IMR-90 (cell line): ENCODE measurements around the gene JPT1. TPM values are rescaled to one million over a fixed set of nuclear protein-coding genes. Genes with fewer than 3 reads are reported as not detected.
"Not testable (repeated sequence)": the region's sequence is repeated elsewhere in the genome, so short reads cannot be mapped to it uniquely, and the experiment has no call there.

Experiments used
- ATAC-seq: fragments of 200-7000 bp; cut with Tn5 transposase; 2 replicates; pipeline ENCODE4 v1.9.1; 2020; ENCODE audit warnings: low read depth, mild to moderate bottlenecking, moderate library complexity
- BruUV-seq: library from RNA; stranded (reverse); fragments of 400-500 nt; replicated peaks from 2 replicates; lab custom pipeline; 2021; lab: Mats Ljungman, UMichigan
- CTCF ChIA-PET: fragments of 300-600 bp; formaldehyde crosslinking; extraction: SDS; loops from one replicate; lab custom pipeline; 2021; ENCODE audit warnings: antibody characterized with exemption; lab: Yijun Ruan, JAX
- POLR2A ChIA-PET: fragments of 300-600 bp; sonication (Branson Sonifier 250); formaldehyde crosslinking; loops from one replicate; lab custom pipeline; 2022; ENCODE audit warnings: antibody characterized with exemption; ENCODE audit not compliant: unreplicated experiment; lab: Charles Lee
- DNase-seq: peaks from one replicate; pipeline ENCODE4 v3.0.0; 2013
- H2AFZ ChIP-seq: replicated peaks from 2 replicates; pipeline ENCODE3; 2013; ENCODE audit warnings: low read length, mild to moderate bottlenecking; ENCODE audit not compliant: poor library complexity
- H2AK5ac ChIP-seq: 2 replicates; pipeline ENCODE4 v1.6.1; 2013; ENCODE audit warnings: low read depth, low read length, inconsistent platforms
- H2AK9ac ChIP-seq: replicated peaks from 2 replicates; pipeline ENCODE3; 2013; ENCODE audit warnings: mild to moderate bottlenecking, low read depth, low read length, moderate library complexity; ENCODE audit not compliant: poor library complexity
- H2BK120ac ChIP-seq: 2 replicates; pipeline ENCODE4 v1.6.1; 2013; ENCODE audit warnings: low read depth, low read length, inconsistent platforms
- H2BK15ac ChIP-seq: 3 replicates; pipeline ENCODE4 v1.6.1; 2013; ENCODE audit warnings: low read depth, low read length, inconsistent platforms
- H2BK20ac ChIP-seq: 2 replicates; pipeline ENCODE4 v1.6.1; 2013; ENCODE audit warnings: low read depth, mild to moderate bottlenecking, inconsistent platforms, low read length, moderate library complexity
- H2BK5ac ChIP-seq: 2 replicates; pipeline ENCODE4 v1.6.1; 2013; ENCODE audit warnings: mild to moderate bottlenecking, low read depth, low read length, inconsistent platforms; ENCODE audit not compliant: poor library complexity, severe bottlenecking
- H3K14ac ChIP-seq: replicated peaks from 2 replicates; pipeline ENCODE4 v1.6.1; 2013; ENCODE audit warnings: low read depth, low read length, inconsistent platforms
- H3K18ac ChIP-seq: 2 replicates; pipeline ENCODE4 v1.6.1; 2013; ENCODE audit warnings: low read depth, low read length, control low read depth
- H3K23ac ChIP-seq: 2 replicates; pipeline ENCODE4 v1.6.1; 2013; ENCODE audit warnings: low read depth, low read length, inconsistent platforms
- H3K27ac ChIP-seq: 2 replicates; pipeline ENCODE4 v1.5.1; 2013; ENCODE audit warnings: mild to moderate bottlenecking, control low read depth, low read length; ENCODE audit not compliant: insufficient read depth
- H3K27me3 ChIP-seq: 2 replicates; pipeline ENCODE4 v1.6.1; 2013; ENCODE audit warnings: low read length; ENCODE audit not compliant: control insufficient read depth, insufficient read depth
- H3K36me3 ChIP-seq: 2 replicates; pipeline ENCODE4 v1.6.1; 2013; ENCODE audit warnings: low read length, mixed read lengths; ENCODE audit not compliant: control insufficient read depth, insufficient read depth
- H3K4ac ChIP-seq: 2 replicates; pipeline ENCODE4 v1.6.1; 2013; ENCODE audit warnings: low read depth, low read length, inconsistent platforms
- H3K4me1 ChIP-seq: 2 replicates; pipeline ENCODE4 v1.6.1; 2013; ENCODE audit warnings: low read length, mixed read lengths; ENCODE audit not compliant: control insufficient read depth, insufficient read depth
- H3K4me2 ChIP-seq: 2 replicates; pipeline ENCODE4 v1.6.1; 2013; ENCODE audit warnings: low read depth, mild to moderate bottlenecking, control low read depth, low read length, moderate library complexity
- H3K4me3 ChIP-seq: 2 replicates; pipeline ENCODE4 v1.5.1; 2013; ENCODE audit warnings: low read depth, mild to moderate bottlenecking, control low read depth, low read length, moderate library complexity; ENCODE audit not compliant: insufficient read depth
- H3K56ac ChIP-seq: 2 replicates; pipeline ENCODE4 v1.6.1; 2013; ENCODE audit warnings: low read length, inconsistent platforms; ENCODE audit not compliant: insufficient read depth; ENCODE audit errors: extremely low read depth
- H3K79me1 ChIP-seq, 2 experiments: 2 replicates each; pipeline ENCODE4 v1.6.1; 2013; ENCODE audit warnings: low read length in 2 of 2, inconsistent platforms in 1 of 2, low read depth in 1 of 2
- H3K9ac ChIP-seq: 2 replicates; pipeline ENCODE4 v1.6.1; 2013; ENCODE audit warnings: low read depth, low read length, control low read depth
- H3K9me1 ChIP-seq: 2 replicates; pipeline ENCODE4 v1.6.1; 2013; ENCODE audit warnings: low read length, inconsistent platforms; ENCODE audit not compliant: insufficient read depth
- H3K9me3 ChIP-seq: 2 replicates; pipeline ENCODE4 v1.6.1; 2013; ENCODE audit warnings: low read length; ENCODE audit not compliant: control insufficient read depth, insufficient read depth
- H4K20me1 ChIP-seq: 2 replicates; pipeline ENCODE4 v1.6.1; 2013; ENCODE audit warnings: low read length, inconsistent platforms; ENCODE audit not compliant: insufficient read depth
- H4K5ac ChIP-seq: 2 replicates; pipeline ENCODE4 v1.6.1; 2013; ENCODE audit warnings: mild to moderate bottlenecking, low read depth, low read length, control low read depth
- H4K8ac ChIP-seq, 2 experiments: 2 replicates each; pipeline ENCODE4 v1.6.1; 2013; ENCODE audit warnings: low read depth in 2 of 2, low read length in 2 of 2, control low read depth in 1 of 2, inconsistent platforms in 1 of 2
- H4K91ac ChIP-seq: 2 replicates; pipeline ENCODE4 v1.6.1; 2013; ENCODE audit warnings: low read depth, low read length, inconsistent platforms; ENCODE audit not compliant: insufficient read depth
- WGBS, 2 experiments: methylation state at CpG; one replicate each; pipeline versions ENCODE4 v1.1.5 to v1.1.7; 2013; ENCODE audit warnings: missing lambda C conversion rate in 2 of 2; ENCODE audit not compliant: insufficient read length in 1 of 2; ENCODE audit errors: extremely low coverage in 2 of 2; 5-methylcytosine and 5-hydroxymethylcytosine counted together
- dilution Hi-C: fragments of 300-500 bp; cut with HindIII; formaldehyde crosslinking; loops from one replicate; pipeline ENCODE4 v1.14.3; 2018; ENCODE audit warnings: low sequenced_read_pairs; ENCODE audit not compliant: unreplicated experiment
- in situ Hi-C: fragments of 300-500 bp; cut with MboI; formaldehyde crosslinking; loops from 3 replicates; pipeline ENCODE4 v1.14.3; 2019; ENCODE audit warnings: low sequenced_read_pairs, inconsistent platforms, mixed read lengths
- intact Hi-C: fragments of 100-400 bp; cut with micrococcal nuclease; formaldehyde crosslinking; loops from 2 replicates; pipeline ENCODE4 v1.10.0; 2022
- polyA plus RNA-seq, 3 experiments: library from polyadenylated mRNA; depleted of rRNA; stranded (reverse); fragments of >200 nt; gene quantifications; 2 replicates each; pipeline ENCODE4 v1.2.3, GENCODE V29; 2012; ENCODE audit warnings: low replicate concordance in 1 of 3
- total RNA-seq: library from RNA; depleted of rRNA; stranded (reverse); fragments of >200 nt; gene quantifications from 2 replicates; pipeline ENCODE4 v1.2.3, GENCODE V29; 2012

The JPT1 gene
- total and polyA plus RNA-seq, 2 of the 4 experiments (the other 2 are of a cell fraction), result 118 to 272 TPM

GRCh38 chr17:75132018-75133000 lies 22.0 kb downstream of the JPT1 start:
- Histone ChIP-seq H2AFZ (peak overlapping the region; percentile 95), H2BK5ac (peak overlapping the region; percentile 64), H3K4me3 (peak overlapping the region; percentile 91), H3K56ac (0 out of 2 replicates have a peak overlapping the region, but pooled peaks have one; percentile 47), H4K5ac (peak overlapping the region; percentile 98), H4K91ac (peak overlapping the region; percentile 61), H2AK9ac (peak overlapping the region; percentile 68), H3K4me2 (peak overlapping the region; percentile 80), H2BK120ac (peak overlapping the region; percentile 24; the same call in 1 of the 2 replicates), H4K8ac (peak overlapping the region; percentile 92 to 97), H3K36me3 (peaks cover 21% of the 10 kb centered on the region), H3K27ac (peak overlapping the region; percentile 87), H3K9me1 (peaks cover 12% of the 10 kb centered on the region; the same call in 1 of the 2 replicates), H3K79me1 (peaks cover 13 to 58% of the 10 kb centered on the region in 2 experiments), H3K9ac (peak overlapping the region; percentile 85), H4K20me1 (peaks cover 12% of the 10 kb centered on the region; the same call in 1 of the 2 replicates), H3K4ac (peak overlapping the region; percentile 89), H3K14ac (peak overlapping the region; percentile 91), H3K18ac (peak overlapping the region; percentile 81), H2AK5ac (peak overlapping the region; percentile 64)
- H2BK15ac ChIP-seq, in situ Hi-C loops, H3K27me3 ChIP-seq, BruUV-seq, H2BK20ac ChIP-seq, H3K9me3 ChIP-seq, intact Hi-C loops, H3K23ac ChIP-seq, DNase-seq, dilution Hi-C loops, H3K4me1 ChIP-seq: not testable (repeated sequence)
- 84% methylated on average over 15 of the region's 40 CpGs; no CpG with 5 or more reads in 1 of the 2 experiments for WGBS, 2 experiments
- ChIA-PET CTCF (interaction anchor here (0.6 to 1.9 kb wide), 3 partner anchors 18 to 73 kb away, joined by 3 to 10 read pairs (median 4); no protein-coding TSS in a partner anchor), POLR2A (interaction anchor here (0.7 to 0.9 kb wide), 2 partner anchors 11 to 84 kb away, joined by 4 to 16 read pairs; no protein-coding TSS in a partner anchor)
- ATAC-seq, result peak; percentile 1; the same call in 1 of the 2 replicates
